Hematopoietic multipotent progenitor cell treated with erythropoietin and hydrocortisone succinate and interleukin-3 and kit ligand, for 4 days (in vitro differentiated cells): ENCODE data around the gene PROP1.
"Not testable (repeated sequence)": the region's sequence is repeated elsewhere in the genome, so short reads cannot be mapped to it uniquely, and the experiment has no call there.

Experiments
- DNase-seq: peaks from one replicate; pipeline ENCODE4 v3.0.0-alpha.2; 2015

Gene PROP1

GRCh38 chr5:177995691-177996595 is at the start of gene PROP1:
TSS of gene PROP1 (minus strand) at chr5:177996242. CDS start at chr5:177995933, 309 bp downstream.
- no peak for DNase-seq

DNA sequence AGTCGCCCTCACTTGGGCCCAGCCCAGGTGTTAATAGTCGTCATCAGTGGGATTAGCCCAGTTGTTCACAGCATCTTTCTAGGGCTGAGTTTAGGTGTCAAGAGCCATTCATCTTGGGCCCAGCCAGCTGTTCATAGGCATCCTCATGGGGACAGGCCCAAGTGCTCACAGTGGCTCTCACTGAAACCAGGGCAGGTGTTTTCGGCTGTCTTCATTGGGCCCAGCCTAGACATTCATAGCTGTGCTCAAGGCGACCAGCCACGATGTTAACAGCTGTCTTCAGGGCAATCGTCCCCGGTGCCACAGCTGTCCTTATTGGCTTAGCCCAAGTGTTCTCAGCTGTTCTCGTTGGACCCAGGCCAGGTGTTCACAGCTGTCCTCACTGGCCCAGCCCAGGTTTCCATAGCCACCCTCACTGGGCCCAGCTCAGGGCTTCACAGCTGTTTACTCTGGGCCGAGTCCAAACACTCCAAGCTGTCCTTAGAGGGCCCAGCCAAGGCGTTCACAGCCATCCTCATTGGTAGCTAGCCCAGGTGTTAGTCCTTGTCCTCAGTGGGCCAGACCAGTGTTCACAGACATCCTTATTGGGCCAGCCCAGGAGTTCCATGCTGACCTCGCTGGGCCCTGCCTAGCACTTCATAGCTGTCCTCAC is 23.5 kb upstream of the PROP1 start:
- DNase-seq = not testable (repeated sequence)

- DNase-seq = not testable (repeated sequence)
These were observed 16.7 kb upstream of the PROP1 start for GRCh38 chr5:178012758-178013157.

GRCh38 chr5:178011816-178012554 is 15.9 kb upstream of the PROP1 start:
- not testable (repeated sequence) for DNase-seq

GRCh38 chr5:178007272-178007671 is 11.2 kb upstream of the PROP1 start:
- DNase-seq = not testable (repeated sequence)

- DNase-seq = not testable (repeated sequence)
These were observed 10.6 kb upstream of the PROP1 start for GRCh38 chr5:178006536-178007231.

DNA sequence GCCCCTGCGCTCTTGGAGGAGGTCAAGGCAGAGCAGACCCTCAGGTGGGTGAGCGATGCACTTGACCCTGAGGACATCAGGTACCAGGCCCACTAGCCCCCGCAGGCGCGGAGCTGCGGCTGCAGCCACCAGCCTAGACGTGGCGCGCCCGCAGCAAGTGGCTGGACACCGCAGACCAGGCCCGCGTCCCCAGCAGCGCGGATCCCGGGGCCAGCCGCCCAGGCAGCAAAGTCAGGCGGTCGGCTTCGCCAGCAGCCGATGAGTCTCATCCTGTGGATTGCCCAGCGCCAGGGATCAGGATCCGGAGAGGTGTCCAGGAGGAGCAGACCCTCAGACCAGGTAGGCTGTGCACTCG is 10.1 kb upstream of the PROP1 start:
- not testable (repeated sequence) for DNase-seq

DNA sequence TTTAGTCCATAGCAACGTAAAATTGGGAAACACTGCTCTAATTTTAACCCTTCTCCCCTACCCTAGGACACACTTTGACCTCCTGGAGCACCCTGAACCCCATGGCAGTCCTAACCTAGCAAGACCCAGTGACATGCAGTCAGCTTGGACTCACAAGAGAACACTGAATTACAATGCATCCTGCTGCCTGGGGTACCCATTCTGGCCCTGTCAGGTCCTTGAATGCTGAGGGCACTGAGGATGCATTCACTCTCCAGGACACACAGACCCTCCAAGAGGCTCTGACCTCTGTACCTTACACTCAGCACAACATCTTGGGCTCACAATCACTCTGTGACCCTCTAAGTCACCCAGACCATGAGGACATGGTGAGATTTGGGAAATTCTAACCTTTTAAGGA is 1.8 kb upstream of the PROP1 start:
- no peak for DNase-seq

- DNase-seq = no peak
These were observed 1.3 kb upstream of the PROP1 start for GRCh38 chr5:177997319-177997670.

- DNase-seq = no peak
These were observed 747 bp upstream of the PROP1 start for GRCh38 chr5:177996660-177997318.

- no peak for DNase-seq
These were observed 1.4 kb downstream of the PROP1 start for GRCh38 chr5:177994561-177995190.

GRCh38 chr5:177994063-177994462 is 2.0 kb downstream of the PROP1 start:
- DNase-seq = no peak

- DNase-seq = no peak
These were observed 3.6 kb downstream of the PROP1 start for GRCh38 chr5:177992466-177992865.

DNA sequence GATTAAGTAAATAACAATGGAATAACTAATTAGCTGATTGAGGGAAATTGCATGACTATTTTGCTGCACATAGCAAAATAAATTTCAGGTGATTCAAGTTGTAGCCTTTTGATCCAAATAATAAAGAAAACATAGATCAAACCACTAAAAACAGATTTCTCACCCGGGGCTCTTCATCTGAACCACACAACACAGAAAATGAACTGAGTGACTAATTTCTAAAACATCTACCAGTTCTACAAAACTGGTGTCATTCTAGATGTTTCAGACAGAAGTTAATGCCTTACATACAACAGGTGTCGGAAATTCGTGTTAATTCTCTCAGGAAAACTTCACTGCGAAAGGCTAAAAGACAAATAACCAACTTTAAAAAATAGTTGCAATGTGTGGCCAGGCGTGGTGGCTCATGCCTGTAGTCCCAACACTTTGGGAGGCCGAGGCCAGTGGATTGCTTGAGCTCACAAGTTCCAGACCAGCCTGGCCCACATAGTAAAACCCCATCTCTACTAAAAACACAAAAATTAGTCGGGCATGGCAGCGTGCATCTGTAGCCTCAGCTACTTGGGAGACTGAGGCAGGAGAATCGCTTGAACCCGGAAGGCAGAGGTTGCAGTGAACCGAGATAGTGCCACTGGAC is 6.9 kb downstream of the PROP1 start:
- DNase-seq = no peak

DNA sequence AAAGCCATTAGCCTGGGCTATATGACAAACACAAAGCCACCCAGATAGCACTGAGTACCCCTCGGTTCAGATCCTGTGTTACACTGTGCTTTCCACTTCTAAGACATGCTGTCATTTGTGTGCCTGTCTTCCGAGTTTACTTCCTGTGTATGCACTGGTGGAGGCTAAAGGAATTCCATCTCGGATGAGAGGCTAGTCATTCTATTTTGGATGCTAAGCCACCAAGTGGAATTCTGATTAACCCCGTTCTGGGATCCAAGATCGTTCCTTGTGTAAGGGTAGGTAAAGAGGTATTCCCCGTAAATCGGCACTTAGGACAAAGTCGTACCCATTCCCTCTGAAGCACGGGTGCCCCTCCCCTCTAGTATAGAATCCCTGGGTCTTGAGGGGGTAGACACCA is 8.7 kb downstream of the PROP1 start:
- no peak for DNase-seq

- DNase-seq = no peak
These were observed 10.5 kb downstream of the PROP1 start for GRCh38 chr5:177985430-177986040.

DNA sequence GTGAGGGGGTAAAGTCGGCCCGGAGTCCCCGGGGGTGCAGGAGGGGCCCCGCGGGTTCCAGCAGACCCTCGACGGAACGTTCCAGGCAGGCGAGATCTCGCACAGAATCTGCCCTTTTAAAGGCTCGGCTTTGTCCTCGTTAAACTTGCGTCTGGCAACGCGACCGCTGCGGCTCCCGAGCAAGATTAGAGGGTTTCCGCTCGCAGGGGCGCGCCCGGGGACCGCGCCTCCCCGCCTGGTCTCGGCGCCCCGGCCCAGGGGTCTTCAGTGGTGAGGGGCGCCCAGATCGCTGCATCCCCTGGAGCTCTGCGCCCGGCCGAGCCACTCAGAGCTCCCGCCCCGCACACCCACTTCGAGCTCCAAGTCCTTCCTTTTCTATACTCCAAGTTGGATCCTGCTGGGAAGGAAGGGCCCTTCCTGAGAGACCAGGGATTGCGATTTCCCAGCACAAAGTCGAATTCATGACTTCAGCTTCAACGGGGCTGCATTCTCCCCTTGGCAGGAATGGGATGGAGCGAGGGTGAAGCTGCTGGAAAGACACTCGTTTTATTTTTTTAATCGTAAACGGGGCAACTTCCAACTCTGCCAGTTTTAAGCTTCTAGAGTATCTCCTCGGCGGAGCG is 11.3 kb downstream of the PROP1 start:
- no peak for DNase-seq

- no peak for DNase-seq
These were observed 12.1 kb downstream of the PROP1 start for GRCh38 chr5:177983763-177984583.

DNA sequence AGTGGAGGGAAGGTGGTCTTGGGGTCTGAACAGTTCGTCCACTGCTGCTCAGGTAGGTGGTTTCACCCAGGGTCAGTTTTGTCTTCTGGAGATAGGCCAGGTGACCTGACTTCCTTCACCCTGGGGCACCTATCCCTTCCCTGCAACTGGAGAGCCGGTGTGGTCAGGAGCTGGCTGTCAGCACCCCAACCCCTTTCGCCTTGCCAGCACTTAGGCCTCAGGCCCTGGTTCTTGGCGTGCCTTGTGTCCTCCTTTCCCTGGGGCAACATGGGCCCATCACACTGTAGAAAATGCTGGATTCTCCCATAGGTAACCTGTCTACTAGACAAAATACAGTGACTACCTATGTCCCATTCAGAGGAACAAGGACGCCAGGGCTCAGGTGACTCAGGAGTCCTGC is 13.1 kb downstream of the PROP1 start:
- DNase-seq = no peak
